Cardiac muscle cell (in vitro differentiated cells and primary cell): ENCODE results near the gene ELP5. TPM values are rescaled to one million over a fixed set of nuclear protein-coding genes. Genes with fewer than 3 reads are reported as not detected.

Experiments
- DNase-seq, 2 donors: peaks; one replicate each; pipeline versions ENCODE4 v3.0.0 to v3.0.0-alpha.2; 2010 to 2017; ENCODE audit warnings: low read depth in 1 of 2, low spot score in 1 of 2
- H3K27ac ChIP-seq: fragments of 200-600 bp; sonication (generic); 2 replicates; pipeline ENCODE4 v1.5.1; 2016
- H3K27me3 ChIP-seq: fragments of 200-600 bp; sonication (generic); 2 replicates; pipeline ENCODE4 v1.6.0; 2016; ENCODE audit warnings: control low read depth
- H3K36me3 ChIP-seq: fragments of 200-600 bp; sonication (generic); 2 replicates; pipeline ENCODE4 v1.5.1; 2016; ENCODE audit warnings: control low read depth
- H3K4me1 ChIP-seq: fragments of 200-600 bp; sonication (generic); 2 replicates; pipeline ENCODE4 v1.8.1; 2017; ENCODE audit warnings: low read depth, mild to moderate bottlenecking, mixed run types
- H3K4me3 ChIP-seq: fragments of 200-600 bp; sonication (generic); 2 replicates; pipeline ENCODE4 v1.5.1; 2016; ENCODE audit warnings: mild to moderate bottlenecking
- H3K9me3 ChIP-seq: fragments of 200-600 bp; sonication (generic); 2 replicates; pipeline ENCODE4 v1.5.1; 2017; ENCODE audit warnings: low read depth, mild to moderate bottlenecking, control low read depth
- polyA plus RNA-seq: library from polyadenylated mRNA; unstranded; fragments of >200 nt; fragmentation: Nextera tagmentation; extraction: Ambion mirVana; gene quantifications from 2 replicates; pipeline ENCODE4 v1.2.1, GENCODE V29; 2016
- total RNA-seq: library from RNA; depleted of rRNA; stranded (reverse); fragments of >200 nt; gene quantifications from 2 replicates; pipeline ENCODE4 v1.2.3, GENCODE V29; 2016
- TF ChIP-seq, protein P1 (sequence below): IDR thresholded peaks from 2 replicates; pipeline ENCODE4 v1.5.1; 2012; ENCODE audit warnings: low read depth, mild to moderate bottlenecking, low read length

ELP5 gene
- total and polyA plus RNA-seq, 2 experiments from 2014 or later: 54.5 to 62.3 TPM

DNA sequence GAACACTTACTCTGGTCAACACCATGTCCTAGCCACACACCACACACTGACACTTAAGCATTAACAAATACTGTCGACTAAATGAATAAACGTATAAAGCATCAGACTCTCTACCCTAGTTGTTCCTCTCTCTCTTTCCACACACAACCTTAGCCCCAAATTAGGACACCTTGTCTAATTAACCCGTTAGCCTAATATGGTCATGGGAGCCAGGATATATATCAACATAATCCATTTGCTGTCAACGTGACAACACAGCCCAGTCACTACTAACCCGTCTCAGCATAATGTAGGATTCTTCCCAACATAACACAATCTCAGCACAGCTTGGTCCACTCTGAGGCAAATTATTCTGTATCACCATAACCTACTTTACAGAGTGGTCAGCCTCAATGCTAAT lies 19.9 kb upstream of the ELP5 start:
- DNase-seq: no peak
- Histone ChIP-seq H3K4me3 (no peak overlapping the region), H3K36me3 (peaks cover 29% of the 10 kb centered on the region), H3K27ac (no peak overlapping the region), H3K4me1 (peaks cover 9% of the 10 kb centered on the region), H3K9me3 (no peaks in the 10 kb centered on the region), H3K27me3 (no peaks in the 10 kb centered on the region)
- TF ChIP-seq, protein P1, sequence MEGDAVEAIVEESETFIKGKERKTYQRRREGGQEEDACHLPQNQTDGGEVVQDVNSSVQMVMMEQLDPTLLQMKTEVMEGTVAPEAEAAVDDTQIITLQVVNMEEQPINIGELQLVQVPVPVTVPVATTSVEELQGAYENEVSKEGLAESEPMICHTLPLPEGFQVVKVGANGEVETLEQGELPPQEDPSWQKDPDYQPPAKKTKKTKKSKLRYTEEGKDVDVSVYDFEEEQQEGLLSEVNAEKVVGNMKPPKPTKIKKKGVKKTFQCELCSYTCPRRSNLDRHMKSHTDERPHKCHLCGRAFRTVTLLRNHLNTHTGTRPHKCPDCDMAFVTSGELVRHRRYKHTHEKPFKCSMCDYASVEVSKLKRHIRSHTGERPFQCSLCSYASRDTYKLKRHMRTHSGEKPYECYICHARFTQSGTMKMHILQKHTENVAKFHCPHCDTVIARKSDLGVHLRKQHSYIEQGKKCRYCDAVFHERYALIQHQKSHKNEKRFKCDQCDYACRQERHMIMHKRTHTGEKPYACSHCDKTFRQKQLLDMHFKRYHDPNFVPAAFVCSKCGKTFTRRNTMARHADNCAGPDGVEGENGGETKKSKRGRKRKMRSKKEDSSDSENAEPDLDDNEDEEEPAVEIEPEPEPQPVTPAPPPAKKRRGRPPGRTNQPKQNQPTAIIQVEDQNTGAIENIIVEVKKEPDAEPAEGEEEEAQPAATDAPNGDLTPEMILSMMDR: no peak

DNA sequence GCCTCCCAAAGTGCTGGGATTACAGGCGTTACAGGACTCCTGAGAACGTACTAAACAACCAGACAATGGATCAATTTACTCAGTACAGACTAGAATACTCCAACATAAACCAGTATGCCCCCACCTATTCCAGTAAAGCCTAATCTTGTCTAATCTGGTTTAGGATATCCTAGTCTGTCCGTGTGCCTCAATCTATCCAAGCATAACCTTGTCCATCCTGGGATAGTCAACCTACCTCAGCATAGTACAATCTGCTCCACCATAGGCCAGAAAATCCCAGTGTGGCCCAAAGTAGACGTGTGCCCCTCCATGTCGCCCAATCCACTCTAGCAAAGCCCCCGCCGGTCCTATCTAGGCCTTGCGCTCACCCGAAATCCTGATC lies 18.3 kb upstream of the ELP5 start:
- H3K9me3 ChIP-seq: no peaks in the 10 kb centered on the region
- peaks cover 9% of the 10 kb centered on the region for H3K4me1 ChIP-seq
- DNase-seq: no peak
- peak overlapping the region; percentile 89 for H3K27ac ChIP-seq
- peaks cover 14% of the 10 kb centered on the region for H3K36me3 ChIP-seq
- H3K27me3 ChIP-seq: no peaks in the 10 kb centered on the region
- H3K4me3 ChIP-seq: peak overlapping the region; percentile 79
- TF ChIP-seq, protein P1: no peak

DNA sequence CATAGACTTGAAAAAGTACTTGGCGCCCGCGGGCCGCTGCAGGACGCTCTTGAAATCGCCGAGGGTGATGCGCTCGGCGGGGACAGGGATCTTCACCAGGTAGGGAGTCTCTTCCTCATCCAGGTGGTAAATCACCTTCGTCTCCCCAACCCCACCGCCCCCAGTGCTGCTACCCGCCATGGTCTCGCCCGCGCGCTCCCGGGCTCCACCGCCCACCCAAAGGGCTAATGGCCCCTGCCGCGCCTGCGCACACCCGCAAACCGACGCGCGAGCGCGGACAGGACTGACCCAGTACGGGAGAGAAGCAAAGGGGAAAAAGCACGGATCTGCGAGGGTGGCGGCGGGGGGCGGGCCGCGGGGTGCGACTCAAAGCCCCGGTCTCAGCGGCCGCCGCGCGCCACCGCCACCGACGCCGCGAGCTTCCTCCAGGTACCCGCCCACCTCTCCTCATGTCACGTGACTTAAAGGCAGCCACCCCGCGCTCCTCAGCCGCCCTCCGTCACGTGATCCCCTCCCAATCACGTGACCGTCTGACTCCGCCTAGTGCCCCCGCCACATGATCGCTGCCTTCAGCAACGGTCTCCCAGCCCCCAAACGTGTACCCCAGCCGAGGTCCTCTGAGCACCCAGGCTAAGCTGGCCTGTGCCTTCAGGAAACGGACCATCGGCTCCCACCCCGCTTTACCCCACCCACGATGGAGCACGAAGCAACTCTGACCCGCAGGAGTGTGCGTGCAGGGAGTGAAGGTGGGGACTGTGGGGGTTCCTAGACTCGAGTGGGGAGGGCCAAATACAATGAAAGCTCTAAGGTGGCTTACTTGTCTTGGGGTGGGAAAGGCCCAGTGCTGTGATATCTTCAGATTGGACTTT lies 17.7 kb upstream of the ELP5 start, which contains the start of gene DVL2:
DVL2 (minus strand) TSS at position 435 of the 869 bp plus-strand sequence; CDS start at position 180, 255 bp downstream.
- H3K27ac ChIP-seq: peak within 1 kb of the TSS; percentile 89
- H3K27me3 ChIP-seq: no peaks in the 10 kb centered on the region
- TF ChIP-seq, protein P1: no peak
- H3K9me3 ChIP-seq: no peaks in the 10 kb centered on the region
- H3K4me1 ChIP-seq: peaks cover 9% of the 10 kb centered on the region
- peak; percentile 96 to 97 for DNase-seq
- peaks cover 8% of the 10 kb centered on the region for H3K36me3 ChIP-seq
- H3K4me3 ChIP-seq: peak within 1 kb of the TSS; percentile 79

DNA sequence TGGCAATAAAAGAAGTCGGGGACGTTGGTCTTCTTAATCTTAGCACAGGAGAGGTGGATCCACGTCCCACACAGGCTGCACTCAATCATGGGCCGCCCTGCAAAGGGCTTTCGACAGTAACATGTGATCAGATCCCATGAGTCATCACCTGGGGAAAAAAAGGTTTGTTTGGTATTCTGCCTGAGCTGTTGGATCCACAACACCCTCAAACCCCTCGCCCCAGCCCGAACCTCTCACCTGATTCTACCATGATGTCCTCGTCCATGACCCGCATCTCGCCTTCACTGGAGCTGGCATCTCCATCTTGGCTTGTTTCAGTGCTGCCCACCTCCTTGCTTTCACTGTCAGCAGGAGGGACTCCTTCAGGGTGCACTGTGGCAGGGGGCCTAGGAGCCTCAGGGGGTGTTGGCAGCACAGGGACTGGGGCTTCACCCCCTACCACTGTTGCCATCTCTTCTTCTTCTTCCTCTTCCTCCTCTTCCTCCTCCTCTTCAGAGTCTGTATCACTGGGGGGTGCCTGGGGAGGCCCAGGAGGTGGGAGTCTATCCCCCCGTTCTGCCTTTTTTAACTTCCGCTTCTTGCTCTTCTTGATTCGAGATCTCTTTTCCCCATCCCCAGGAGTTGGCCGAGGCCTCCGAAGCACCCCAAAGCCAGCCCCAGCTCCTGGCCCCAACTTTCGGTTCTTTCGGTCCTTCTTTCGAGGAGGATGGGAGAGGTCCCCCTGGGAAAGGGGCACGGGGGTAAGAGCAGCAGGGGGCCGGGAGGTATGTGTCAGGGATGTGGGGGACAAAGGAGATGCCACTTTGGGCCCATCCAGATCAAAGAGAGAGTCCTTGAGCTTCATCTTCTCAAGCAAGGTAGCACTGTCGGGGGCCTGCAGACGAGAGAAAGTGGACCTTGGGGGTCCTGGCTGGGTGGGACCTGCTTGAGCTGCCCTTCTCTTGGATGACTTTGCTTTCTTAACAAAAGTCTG lies 16.0 kb upstream of the ELP5 start:
- no peaks in the 10 kb centered on the region for H3K27me3 ChIP-seq
- peaks cover 18% of the 10 kb centered on the region for H3K4me1 ChIP-seq
- DNase-seq: peak in 1 of 2 donors; percentile 36
- H3K9me3 ChIP-seq: no peaks in the 10 kb centered on the region
- peak overlapping the region; percentile 83 for H3K27ac ChIP-seq
- no peak overlapping the region for H3K4me3 ChIP-seq
- TF ChIP-seq, protein P1: no peak
- peaks cover 6% of the 10 kb centered on the region for H3K36me3 ChIP-seq

DNA sequence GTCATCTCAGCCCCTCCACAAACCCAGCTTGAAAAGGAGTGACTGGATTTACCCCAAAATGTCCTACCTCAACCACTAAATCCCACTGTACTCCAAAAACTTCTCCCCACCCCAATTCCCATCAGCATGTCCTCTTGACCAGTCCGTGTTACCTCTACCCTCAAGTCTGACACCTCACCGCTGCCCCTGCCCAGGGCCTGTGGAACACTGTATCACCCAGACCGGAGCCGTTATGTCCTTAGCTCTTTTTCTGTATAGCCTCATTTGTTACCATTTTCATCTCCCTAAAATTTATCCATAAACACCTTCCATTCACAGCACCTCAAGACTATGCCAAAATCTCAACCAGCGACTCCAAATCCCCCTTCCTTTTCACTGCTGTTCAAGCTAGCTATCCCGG lies 15.2 kb upstream of the ELP5 start:
- H3K27me3 ChIP-seq: no peaks in the 10 kb centered on the region

More for the DNA sequence above, 15.2 kb upstream of the ELP5 start:
- Histone ChIP-seq H3K4me1 (peaks cover 24% of the 10 kb centered on the region), H3K36me3 (peaks cover 6% of the 10 kb centered on the region), H3K9me3 (no peaks in the 10 kb centered on the region), H3K27ac (peak overlapping the region; percentile 83), H3K4me3 (no peak overlapping the region)
- TF ChIP-seq, protein P1: no peak
- DNase-seq: no peak
